HG03139 (cell line): Measurements from ENCODE around the gene NOTCH2.

Experiments
- ATAC-seq: cut with Tn5 transposase; IDR thresholded peaks from one replicate; pipeline ENCODE4 v1.9.1; 2021; ENCODE audit not compliant: unreplicated experiment

Gene NOTCH2

GRCh38 chr1:119882132-119883049 lies 187.1 kb downstream of the NOTCH2 start:
- no peak for ATAC-seq

- ATAC-seq: no peak
Measured at GRCh38 chr1:119879510-119880434, 189.7 kb downstream of the NOTCH2 start.

DNA sequence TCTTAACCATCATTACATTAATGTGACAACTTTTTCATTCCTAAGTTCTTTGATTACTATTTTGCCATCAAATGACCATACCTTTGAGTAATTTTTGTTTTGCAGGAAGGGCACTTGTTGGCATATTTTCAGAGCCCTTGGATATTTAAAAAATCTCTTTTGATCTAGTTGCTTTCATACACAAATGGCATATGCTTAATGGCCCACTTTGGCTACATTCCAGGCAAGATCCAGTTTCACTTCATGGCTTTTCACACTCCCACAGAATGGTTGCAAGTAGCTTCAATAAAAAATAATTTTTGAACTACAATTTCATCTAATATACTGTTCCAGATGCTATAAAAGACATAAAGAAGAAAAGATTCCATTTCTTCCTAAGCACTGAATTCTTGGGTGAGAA lies 191.3 kb downstream of the NOTCH2 start:
- no peak for ATAC-seq

DNA sequence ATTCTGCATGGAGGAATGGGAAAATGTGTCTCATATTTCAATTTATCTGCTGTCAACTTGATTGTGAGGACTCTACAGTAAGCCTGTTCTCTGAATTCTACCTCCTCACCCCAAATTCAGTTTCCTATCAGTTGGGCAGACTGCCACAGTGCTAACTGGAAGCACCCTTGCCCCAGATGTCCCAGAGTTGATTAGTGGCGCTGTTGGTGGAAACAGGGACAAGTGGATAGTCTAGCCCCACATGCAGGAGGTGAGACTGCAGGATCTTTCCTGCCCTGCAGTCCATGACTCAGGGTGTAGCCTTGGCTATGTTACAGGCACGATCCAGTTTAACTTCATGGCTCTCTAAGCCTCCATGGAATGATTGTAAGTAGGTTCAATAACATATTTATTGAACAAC lies 195.3 kb downstream of the NOTCH2 start:
- no peak for ATAC-seq

GRCh38 chr1:119873135-119874015 lies 196.1 kb downstream of the NOTCH2 start:
- ATAC-seq: no peak

DNA sequence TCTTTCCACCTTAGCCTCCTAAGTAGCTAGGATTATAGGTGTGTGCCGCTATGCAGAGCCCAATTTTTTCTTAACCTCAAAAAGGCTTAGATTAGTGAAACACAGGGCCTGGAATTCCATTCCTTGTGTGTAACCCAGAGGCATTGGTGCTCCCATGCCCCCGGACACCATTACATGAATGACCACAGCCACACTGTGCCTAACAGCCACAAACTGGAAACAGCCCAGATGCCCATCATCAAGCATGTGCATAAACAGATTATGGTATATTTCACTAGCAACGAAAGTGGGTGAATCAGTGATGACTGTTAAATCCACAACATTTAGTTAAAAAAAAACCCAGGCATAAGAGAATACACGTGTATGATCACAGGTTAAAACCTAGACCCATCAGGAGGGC lies 197.6 kb downstream of the NOTCH2 start:
- no peak for ATAC-seq

GRCh38 chr1:119870917-119871596 lies 198.4 kb downstream of the NOTCH2 start:
- no peak for ATAC-seq

DNA sequence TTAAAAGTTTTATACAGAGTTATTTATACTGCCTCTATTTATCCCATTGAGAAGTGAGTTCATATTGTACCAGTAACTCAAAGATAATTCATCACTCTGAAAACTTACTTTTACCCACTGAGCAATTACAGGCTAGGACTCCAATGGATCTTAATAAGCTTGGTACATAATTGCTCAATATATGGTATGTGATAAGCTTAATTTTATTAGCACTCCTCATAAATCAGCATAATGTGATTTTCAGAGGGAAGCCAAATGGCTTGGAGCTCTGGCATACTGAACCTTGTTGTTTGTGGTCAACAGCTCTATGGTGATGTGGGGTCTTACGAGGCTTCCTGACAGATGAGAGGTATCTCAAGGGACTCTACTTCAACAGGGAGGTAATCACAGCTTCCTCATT lies 199.5 kb downstream of the NOTCH2 start:
- no peak for ATAC-seq

GRCh38 chr1:119868176-119868575 lies 201.3 kb downstream of the NOTCH2 start:
- no peak for ATAC-seq

GRCh38 chr1:119866451-119866850 lies 203.0 kb downstream of the NOTCH2 start:
- no peak for ATAC-seq

DNA sequence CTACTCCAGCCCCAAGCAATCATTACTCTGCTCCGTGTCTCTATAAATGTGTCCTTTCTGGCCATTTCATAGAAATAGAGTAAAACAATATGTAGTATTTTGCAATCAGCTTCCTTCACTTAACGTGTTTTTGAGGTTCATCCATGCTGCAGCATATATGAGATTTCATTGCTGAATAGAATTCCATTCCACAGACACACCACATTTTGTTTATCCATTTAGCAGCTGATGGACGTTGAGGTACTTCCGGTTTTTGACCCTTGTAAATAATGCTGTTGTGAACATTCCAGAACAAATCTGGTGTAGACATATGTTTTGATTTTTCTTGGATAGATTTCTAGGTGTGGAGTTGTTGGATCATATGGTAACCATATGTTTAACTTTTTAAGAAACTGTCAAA lies 203.8 kb downstream of the NOTCH2 start:
- no peak for ATAC-seq

DNA sequence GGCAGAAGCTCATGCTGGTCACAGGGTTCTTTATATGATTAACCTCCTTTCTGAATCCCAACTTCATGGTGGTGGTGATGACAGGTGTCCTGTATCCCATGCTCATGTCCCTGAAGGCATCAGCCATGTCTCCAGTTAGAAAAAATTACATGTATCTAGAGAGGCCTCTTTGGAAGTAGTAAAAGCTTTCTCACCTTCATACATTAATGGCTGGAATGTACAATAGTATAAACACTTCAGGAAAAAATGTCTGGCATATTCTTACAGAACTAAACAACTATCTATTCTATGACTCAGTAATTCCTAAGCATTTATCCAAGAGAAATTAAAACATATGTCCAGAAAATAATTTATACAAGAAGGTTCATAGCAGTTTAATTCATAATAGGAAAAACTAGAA lies 207.2 kb downstream of the NOTCH2 start:
- ATAC-seq: no peak
